Forelimb muscle (tissue), 1 donor: ENCODE measurements around the gene PLA2G7. TPM values are rescaled to one million over a fixed set of nuclear protein-coding genes. Genes with fewer than 3 reads are reported as not detected.

Experiments
- DNase-seq: peaks from one replicate; pipeline ENCODE4 v3.0.0-alpha.2; 2013; ENCODE audit warnings: low read depth
- polyA plus RNA-seq: library from polyadenylated mRNA; unstranded; fragments of 120-200 nt; gene quantifications from one replicate; pipeline ENCODE4 v1.2.1, GENCODE V29; 2013; ENCODE audit not compliant: insufficient read length

PLA2G7 gene
- polyA plus RNA-seq, 1 donor = 0.35 TPM

GRCh38 chr6:46688966-46689335 is 46.2 kb downstream of the PLA2G7 start:
- no peak for DNase-seq

- DNase-seq = no peak
These were observed 46.8 kb downstream of the PLA2G7 start for GRCh38 chr6:46688117-46688965.

- DNase-seq = no peak
These were observed 47.5 kb downstream of the PLA2G7 start, which contains the start of gene TDRD6 for GRCh38 chr6:46687619-46688097. TSS of gene TDRD6 (plus strand) at chr6:46687885. CDS start at chr6:46688129, 244 bp downstream.

- DNase-seq = no peak
These were observed 50.4 kb downstream of the PLA2G7 start for GRCh38 chr6:46684771-46685170.

- no peak for DNase-seq
These were observed 57.9 kb downstream of the PLA2G7 start for GRCh38 chr6:46677314-46677654.

- DNase-seq = no peak
These were observed 58.4 kb downstream of the PLA2G7 start for GRCh38 chr6:46676604-46677313.

- DNase-seq = no peak
These were observed 60.8 kb downstream of the PLA2G7 start for GRCh38 chr6:46674410-46674809.

- no peak for DNase-seq
These were observed 67.8 kb downstream of the PLA2G7 start for GRCh38 chr6:46667377-46667776.

GRCh38 chr6:46661483-46661882 is 73.7 kb downstream of the PLA2G7 start:
- DNase-seq = no peak

- DNase-seq = no peak
These were observed 77.5 kb downstream of the PLA2G7 start for GRCh38 chr6:46657642-46658041.

GRCh38 chr6:46655803-46656202 is 79.4 kb downstream of the PLA2G7 start:
- DNase-seq = no peak

Other genes starting within 250 kb of the PLA2G7 start
- gene RCAN2, start 243.9 kb downstream of the PLA2G7 start, polyA plus RNA-seq = 4.7 TPM
- gene CYP39A1, start 82.6 kb downstream of the PLA2G7 start, polyA plus RNA-seq = 1.3 TPM
- gene SLC25A27, start 82.4 kb downstream of the PLA2G7 start, polyA plus RNA-seq = 22.4 TPM
- 0.90 TPM for gene TDRD6, start 47.5 kb downstream of the PLA2G7 start, polyA plus RNA-seq
- gene ANKRD66, start 11.6 kb upstream of the PLA2G7 start, polyA plus RNA-seq = 0.39 TPM
- not detected for gene MEP1A, start 58.0 kb upstream of the PLA2G7 start, polyA plus RNA-seq
- 21.1 TPM for gene ADGRF5, start 186.6 kb upstream of the PLA2G7 start, polyA plus RNA-seq